Psoas muscle (tissue), 8 donors: ENCODE measurements around the gene GJC3. TPM values are rescaled to one million over a fixed set of nuclear protein-coding genes. Genes with fewer than 3 reads are reported as not detected.

Experiments
- ATAC-seq, 4 donors: fragments of 200-7000 bp; cut with Tn5 transposase; one replicate each; pipeline ENCODE4 v1.9.1; 2020; ENCODE audit warnings: moderate library complexity in 3 of 4, mild to moderate bottlenecking in 2 of 4
- DNase-seq, 2 donors: peaks; one replicate each; pipeline ENCODE4 v3.0.0-alpha.2; 2020
- H3K27ac ChIP-seq: fragments of 200-600 bp; one replicate; pipeline ENCODE4 v1.8.0; 2022
- H3K27me3 ChIP-seq, 3 donors: fragments of 200-600 bp in 1 of 3; one replicate each; pipeline versions ENCODE4 v1.6.1 to v1.8.0; 2013 to 2022; ENCODE audit warnings: low read length in 2 of 3, mild to moderate bottlenecking in 2 of 3, moderate library complexity in 1 of 3; ENCODE audit not compliant: insufficient read depth in 3 of 3
- H3K36me3 ChIP-seq, 2 donors: fragments of 200-600 bp in 1 of 2; one replicate each; pipeline versions ENCODE4 v1.6.1 to v1.8.0; 2013 to 2022; ENCODE audit warnings: low read depth in 1 of 2, mild to moderate bottlenecking in 1 of 2, moderate library complexity in 1 of 2; ENCODE audit not compliant: insufficient read depth in 1 of 2
- H3K4me1 ChIP-seq: fragments of 200-600 bp; one replicate; pipeline ENCODE4 v1.8.0; 2022
- H3K4me3 ChIP-seq: fragments of 200-600 bp; one replicate; pipeline ENCODE4 v1.8.0; 2022; ENCODE audit warnings: mild to moderate bottlenecking
- H3K9me3 ChIP-seq: fragments of 200-600 bp; one replicate; pipeline ENCODE4 v1.8.0; 2022
- CTCF ChIP-seq: fragments of 200-600 bp; IDR thresholded peaks from one replicate; pipeline ENCODE4 v1.8.0; 2022; ENCODE audit warnings: antibody characterized with exemption
- whole genome bisulfite sequencing, 3 donors: extraction: QIAGEN DNeasy Blood & Tissue Kit; methylation state at CpG; one replicate each; pipeline versions ENCODE4 v1.1.6 to v1.1.7; 2013; 5-methylcytosine and 5-hydroxymethylcytosine counted together
- intact Hi-C, 2 donors: fragments of 100-400 bp; cut with DNase I; formaldehyde crosslinking; loops; one replicate each; pipeline versions ENCODE4 v1.11.0 to v1.14.2; 2022
- polyA plus RNA-seq, 3 donors: library from polyadenylated mRNA; stranded (reverse); fragments of 200-250 nt; gene quantifications; one replicate each; pipeline ENCODE4 v1.2.3, GENCODE V29; 2013
- total RNA-seq, 4 donors: library from RNA; stranded (reverse); fragmentation: NEBNext Ultra II Directional in 2 of 4; extraction: Animal tissue kit (Norgen Biotek cat#: 25700) in 2 of 4; gene quantifications; one replicate each; pipeline versions ENCODE4 v1.2.1 to v1.2.4, GENCODE V29; 2021 to 2023
- donor health status: healthy with polysubstance abuse.
- donor health status: DM: no; HTN: no; CAD: no; lungs with moderate emphysema.
- donor health status: Bipolar disorder and iron deficiency.
- donor health status: healthy.
- donor health status: DM: yes; HTN: yes; CAD: no.
- donor health status: DM: no; HTN: no; CAD: no.
- donor health status: DM: no; HTN: no; CAD: no.
- donor health status: DM: yes; HTN: yes; CAD: no.

Gene GJC3
- total and polyA plus RNA-seq, 7 donors, result 0.08 to 0.52 (median 0.21) TPM; not detected in 3

DNA sequence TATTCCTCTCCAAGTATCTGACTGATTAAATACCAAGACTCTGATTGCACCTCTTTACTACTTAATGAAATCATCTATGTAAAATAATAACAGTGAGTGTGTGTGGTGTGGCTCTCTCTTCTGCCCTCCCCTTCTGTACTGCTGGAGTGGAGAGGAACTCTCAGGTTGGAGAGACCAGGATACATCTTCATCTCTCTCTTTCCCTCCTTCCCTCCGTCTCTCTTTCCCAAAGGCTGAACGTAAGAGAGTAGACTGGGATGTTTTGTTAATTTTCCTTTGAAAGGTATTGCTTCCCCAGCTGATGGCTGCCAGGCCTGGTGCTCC, 272 bp upstream of the GJC3 start:
- H3K9me3 ChIP-seq, result no peaks in the 10 kb centered on the region
- no peak overlapping the region for H3K27ac ChIP-seq
- peaks cover 0 to 45% (median 1%) of the 10 kb centered on the region in 3 donors for H3K27me3 ChIP-seq
- DNase-seq, result no peak
- H3K4me1 ChIP-seq, result no peaks in the 10 kb centered on the region
- ATAC-seq, result no peak
- intact Hi-C loops, result no loop called here
- H3K36me3 ChIP-seq, result no peaks in the 10 kb centered on the region
- peak overlapping the region; percentile 40 for H3K4me3 ChIP-seq
- 26 to 34% (median 29%) methylated on average over 2 of the region's 2 CpGs for WGBS, 3 donors
- no peak for TF ChIP-seq CTCF

DNA sequence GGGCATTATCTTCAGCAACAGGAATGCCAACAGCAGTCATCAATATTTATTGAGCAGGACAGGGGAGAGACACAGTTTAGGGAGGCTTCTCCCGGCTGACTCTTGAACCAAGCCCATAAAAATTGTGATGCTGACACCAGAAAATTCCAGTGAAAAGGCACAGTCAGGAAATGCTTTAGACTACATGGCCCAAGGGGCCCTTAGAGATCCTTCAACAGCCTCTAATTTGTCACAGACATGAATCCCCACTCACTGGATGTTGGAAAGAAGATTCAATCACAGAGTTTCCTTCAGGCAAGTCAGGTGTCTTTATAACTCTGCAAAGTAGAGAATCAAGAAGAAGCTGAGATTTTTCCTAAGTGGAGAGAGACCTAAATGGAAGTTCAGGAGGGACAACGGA, 1.2 kb downstream of the GJC3 start:
- DNase-seq, result no peak
- intact Hi-C loops, result no loop called here
- Histone ChIP-seq H3K4me3 (no peak overlapping the region), H3K27me3 (peaks cover 0 to 39% (median 1%) of the 10 kb centered on the region in 3 donors), H3K9me3 (no peaks in the 10 kb centered on the region), H3K36me3 (no peaks in the 10 kb centered on the region), H3K4me1 (no peaks in the 10 kb centered on the region), H3K27ac (no peak overlapping the region)
- no peak for TF ChIP-seq CTCF
- 43 to 64% (median 55%) methylated on average over 2 of the region's 2 CpGs for WGBS, 3 donors
- no peak for ATAC-seq

- Histone ChIP-seq H3K36me3 (no peaks in the 10 kb centered on the region), H3K4me1 (no peaks in the 10 kb centered on the region), H3K4me3 (no peak overlapping the region), H3K27me3 (peaks cover 0 to 33% (median 1%) of the 10 kb centered on the region in 3 donors), H3K9me3 (no peaks in the 10 kb centered on the region), H3K27ac (no peak overlapping the region)
- TF ChIP-seq CTCF, result no peak
- intact Hi-C loops, result no loop called here
- DNase-seq (no peak), ATAC-seq (no peak)
- 57 to 70% (median 66%) methylated on average over 5 of the region's 5 CpGs for WGBS, 3 donors
These were observed 1.9 kb downstream of the GJC3 start for GRCh38 chr7:99927536-99927935.

DNA sequence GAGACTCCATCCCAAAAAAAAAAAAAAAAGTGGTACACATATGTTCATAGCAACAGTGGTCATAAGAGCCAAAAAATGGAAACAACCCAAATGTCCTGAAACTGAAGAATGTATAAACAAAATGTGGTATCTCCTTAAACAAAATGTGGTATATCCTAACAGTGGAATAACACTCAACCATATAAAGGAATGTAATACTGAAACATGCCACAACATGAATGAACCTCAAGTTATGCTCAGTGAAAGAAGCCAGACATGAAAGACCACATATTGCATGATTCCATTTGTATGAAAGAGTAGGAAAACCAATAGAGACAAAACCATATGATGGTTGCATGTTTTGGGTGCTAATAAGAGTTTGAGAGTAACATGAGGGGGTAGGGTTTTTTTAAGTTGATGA, 3.1 kb downstream of the GJC3 start:
- intact Hi-C loops, result no loop called here
- Histone ChIP-seq H3K9me3 (no peaks in the 10 kb centered on the region), H3K27me3 (peaks cover 0 to 25% (median 1%) of the 10 kb centered on the region in 3 donors), H3K27ac (no peak overlapping the region), H3K4me1 (no peaks in the 10 kb centered on the region), H3K4me3 (no peak overlapping the region), H3K36me3 (no peaks in the 10 kb centered on the region)
- no peak for TF ChIP-seq CTCF
- ATAC-seq (no peak), DNase-seq (no peak)

DNA sequence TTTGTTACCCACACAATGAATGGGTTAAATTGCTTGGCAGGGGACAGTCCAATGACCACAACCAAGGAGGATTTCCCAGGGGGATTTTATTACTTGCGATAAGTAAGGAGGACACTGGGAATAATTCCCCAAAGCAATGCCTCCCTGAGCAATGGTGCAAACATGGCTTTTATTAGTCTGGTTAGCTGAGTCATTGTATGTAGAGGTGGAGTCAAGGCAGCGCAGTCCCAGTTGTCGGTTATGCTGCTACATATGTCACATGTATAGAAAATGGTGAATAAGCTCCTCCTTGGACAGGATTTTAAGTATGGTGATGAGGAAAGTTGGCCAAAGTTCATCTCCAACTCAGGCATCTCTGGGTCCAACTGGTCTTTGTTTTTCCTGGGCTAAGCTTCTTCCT, 6.2 kb downstream of the GJC3 start:
- H3K27me3 ChIP-seq, result peaks cover 0 to 7% (median 0%) of the 10 kb centered on the region in 3 donors
- TF ChIP-seq CTCF, result no peak
- H3K27ac ChIP-seq, result no peak overlapping the region
- no peak overlapping the region for H3K4me3 ChIP-seq
- H3K9me3 ChIP-seq, result no peaks in the 10 kb centered on the region
- ATAC-seq, result no peak
- DNase-seq, result no peak
- 80 to 86% (median 81%) methylated on average over 3 of the region's 3 CpGs for WGBS, 3 donors
- intact Hi-C loops, result loop anchor here in 1 of 2 donors (5.0 kb wide), 1 partner anchor 291 kb away; no protein-coding TSS in a partner anchor
- H3K4me1 ChIP-seq, result peaks cover 13% of the 10 kb centered on the region
- H3K36me3 ChIP-seq, result no peaks in the 10 kb centered on the region
